ENCODE data around the gene SYT9. TPM values are rescaled to one million over a fixed set of nuclear protein-coding genes. Genes with fewer than 3 reads are reported as not detected.

The SYT9 gene
- total RNA-seq, 1 donor from 2014 or later, result 1.0 TPM

- no peaks in the 10 kb centered on the region for H3K36me3 ChIP-seq (ENCODE audit: control insufficient read depth, insufficient read depth, low read length)
- H3K27me3 ChIP-seq (ENCODE audit: control insufficient read depth, insufficient read depth, low read length), result no peaks in the 10 kb centered on the region
- no peak for TF ChIP-seq CTCF (IDR thresholded peaks at IDR 0.05; ENCODE audit: insufficient read depth, low read length, poor library complexity, severe bottlenecking)
- DNase-seq (ENCODE audit: low read depth), result no peak
- no peak overlapping the region for H3K4me3 ChIP-seq (ENCODE audit: low read depth, low read length)
Measured at GRCh38 chr11:7467652-7468051, 215.9 kb downstream of the SYT9 start.

- DNase-seq (ENCODE audit: low read depth), result no peak
- no peak overlapping the region for H3K4me3 ChIP-seq (ENCODE audit: low read depth, low read length)
- H3K27me3 ChIP-seq (ENCODE audit: control insufficient read depth, insufficient read depth, low read length), result no peaks in the 10 kb centered on the region
- no peaks in the 10 kb centered on the region for H3K36me3 ChIP-seq (ENCODE audit: control insufficient read depth, insufficient read depth, low read length)
- no peak for TF ChIP-seq CTCF (IDR thresholded peaks at IDR 0.05; ENCODE audit: insufficient read depth, low read length, poor library complexity, severe bottlenecking)
Measured at GRCh38 chr11:7469351-7469865, 217.7 kb downstream of the SYT9 start.

- no peak overlapping the region for H3K4me3 ChIP-seq (ENCODE audit: low read depth, low read length)
- no peaks in the 10 kb centered on the region for H3K36me3 ChIP-seq (ENCODE audit: control insufficient read depth, insufficient read depth, low read length)
- no peak for DNase-seq (ENCODE audit: low read depth)
- no peak for TF ChIP-seq CTCF (IDR thresholded peaks at IDR 0.05; ENCODE audit: insufficient read depth, low read length, poor library complexity, severe bottlenecking)
- no peaks in the 10 kb centered on the region for H3K27me3 ChIP-seq (ENCODE audit: control insufficient read depth, insufficient read depth, low read length)
Measured at GRCh38 chr11:7471071-7471470, 219.4 kb downstream of the SYT9 start.

GRCh38 chr11:7473717-7474116 is 222.0 kb downstream of the SYT9 start:
- no peak for TF ChIP-seq CTCF (IDR thresholded peaks at IDR 0.05; ENCODE audit: insufficient read depth, low read length, poor library complexity, severe bottlenecking)

GRCh38 chr11:7480113-7480512 is 228.4 kb downstream of the SYT9 start:
- DNase-seq (ENCODE audit: low read depth), result no peak
- TF ChIP-seq CTCF (IDR thresholded peaks at IDR 0.05; ENCODE audit: insufficient read depth, low read length, poor library complexity, severe bottlenecking), result no peak
- no peak overlapping the region for H3K4me3 ChIP-seq (ENCODE audit: low read depth, low read length)
- H3K27me3 ChIP-seq (ENCODE audit: control insufficient read depth, insufficient read depth, low read length), result no peaks in the 10 kb centered on the region
- H3K36me3 ChIP-seq (ENCODE audit: control insufficient read depth, insufficient read depth, low read length), result no peaks in the 10 kb centered on the region

More at GRCh38 chr11:7473717-7474116, 222.0 kb downstream of the SYT9 start:
- H3K36me3 ChIP-seq (ENCODE audit: control insufficient read depth, insufficient read depth, low read length), result no peaks in the 10 kb centered on the region
- no peaks in the 10 kb centered on the region for H3K27me3 ChIP-seq (ENCODE audit: control insufficient read depth, insufficient read depth, low read length)
- no peak for DNase-seq (ENCODE audit: low read depth)
- no peak overlapping the region for H3K4me3 ChIP-seq (ENCODE audit: low read depth, low read length)

- no peak for DNase-seq (ENCODE audit: low read depth)
- H3K4me3 ChIP-seq (ENCODE audit: low read depth, low read length), result no peak overlapping the region
- H3K36me3 ChIP-seq (ENCODE audit: control insufficient read depth, insufficient read depth, low read length), result no peaks in the 10 kb centered on the region
- TF ChIP-seq CTCF (IDR thresholded peaks at IDR 0.05; ENCODE audit: insufficient read depth, low read length, poor library complexity, severe bottlenecking), result no peak
- no peaks in the 10 kb centered on the region for H3K27me3 ChIP-seq (ENCODE audit: control insufficient read depth, insufficient read depth, low read length)
Measured at GRCh38 chr11:7484131-7484530, 232.4 kb downstream of the SYT9 start.
